ENCODE data around the gene RER1.
"Not testable (repeated sequence)": the region's sequence is repeated elsewhere in the genome, so short reads cannot be mapped to it uniquely, and the experiment has no call there.

RER1 gene

DNA sequence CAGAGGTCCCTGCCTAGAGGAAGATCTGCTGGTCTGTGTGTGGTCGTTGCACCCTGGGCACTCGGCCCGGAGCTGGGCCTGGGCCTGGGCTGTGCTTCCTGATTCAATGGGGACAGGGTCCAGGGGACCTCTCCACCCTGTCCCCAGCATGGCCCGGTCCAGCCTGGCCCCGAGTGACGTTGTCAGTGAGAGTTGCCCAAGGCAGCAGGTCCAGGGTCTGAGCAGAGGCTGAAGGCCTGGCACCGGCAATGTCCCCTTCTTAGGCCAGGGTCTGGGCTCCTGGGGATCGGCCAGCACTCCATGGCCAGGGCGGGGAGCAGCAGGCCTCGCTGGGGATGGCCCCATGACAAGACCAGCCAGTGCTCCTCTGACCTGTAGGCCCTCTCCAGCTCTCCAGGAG lies 36.3 kb downstream of the RER1 start:
- no peak for DNase-seq (ENCODE audit: low read depth, low spot score)

DNA sequence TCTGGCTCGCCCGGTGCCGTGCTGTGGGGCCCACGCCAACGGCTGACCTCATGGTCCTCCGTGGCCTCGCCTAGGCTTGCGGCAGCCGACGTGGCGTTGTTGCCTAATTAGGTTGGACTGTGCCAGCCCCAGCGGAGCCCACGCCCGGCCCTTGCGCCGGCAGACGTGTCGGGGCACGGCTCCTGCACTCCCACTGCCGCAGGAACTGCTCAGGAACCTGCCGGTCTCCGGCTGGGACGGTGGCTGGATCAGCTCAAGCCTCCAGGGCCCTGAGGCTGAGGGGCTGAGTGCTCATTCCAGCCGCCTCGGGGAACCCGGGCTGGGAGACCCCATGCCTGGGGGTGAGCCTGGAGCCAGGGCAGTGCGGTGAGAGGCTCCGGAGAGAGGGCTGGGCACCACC lies 36.8 kb downstream of the RER1 start:
- DNase-seq (ENCODE audit: low read depth, low spot score): no peak

DNA sequence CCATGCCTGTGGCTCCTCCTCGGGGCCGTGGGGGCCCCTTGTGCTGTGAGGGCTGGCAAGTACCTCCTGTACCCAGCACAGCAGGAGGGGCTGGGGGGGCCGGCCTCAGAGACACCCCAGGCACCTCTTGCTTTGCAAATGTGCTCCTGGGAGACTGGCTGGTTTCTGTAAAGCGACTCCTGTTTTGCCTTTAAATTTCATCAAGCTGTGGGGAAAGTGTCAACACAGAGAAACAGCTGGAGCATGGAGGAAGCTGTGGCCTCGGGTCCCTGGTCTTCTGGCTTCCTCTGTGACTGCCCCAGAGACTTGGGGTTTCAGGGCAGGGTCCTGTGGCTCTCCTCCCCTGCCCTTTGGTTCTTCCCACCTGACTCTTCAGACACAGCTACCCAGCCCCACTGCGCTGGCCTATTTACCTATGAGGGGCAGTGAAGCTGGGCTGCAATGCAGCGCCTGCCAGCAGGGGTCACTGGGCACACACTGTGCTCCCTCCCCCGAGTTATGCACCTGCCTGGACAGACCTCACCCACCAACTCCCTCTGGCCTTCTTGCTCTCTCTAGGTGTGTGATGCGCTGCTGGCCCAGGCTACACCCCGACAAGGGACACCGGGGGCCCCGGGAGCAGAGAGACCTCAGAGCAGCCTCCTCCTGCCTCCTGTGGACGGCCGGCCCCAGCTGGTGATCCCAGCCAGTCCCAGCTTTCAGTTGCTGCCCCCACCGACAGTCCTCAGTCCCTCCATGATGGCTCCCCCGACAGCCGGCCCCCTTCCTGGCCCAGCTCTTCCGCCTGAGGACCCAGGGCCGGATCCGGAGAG lies 38.3 kb downstream of the RER1 start:
- peak; percentile 79 for DNase-seq (ENCODE audit: low read depth, low spot score)

DNA sequence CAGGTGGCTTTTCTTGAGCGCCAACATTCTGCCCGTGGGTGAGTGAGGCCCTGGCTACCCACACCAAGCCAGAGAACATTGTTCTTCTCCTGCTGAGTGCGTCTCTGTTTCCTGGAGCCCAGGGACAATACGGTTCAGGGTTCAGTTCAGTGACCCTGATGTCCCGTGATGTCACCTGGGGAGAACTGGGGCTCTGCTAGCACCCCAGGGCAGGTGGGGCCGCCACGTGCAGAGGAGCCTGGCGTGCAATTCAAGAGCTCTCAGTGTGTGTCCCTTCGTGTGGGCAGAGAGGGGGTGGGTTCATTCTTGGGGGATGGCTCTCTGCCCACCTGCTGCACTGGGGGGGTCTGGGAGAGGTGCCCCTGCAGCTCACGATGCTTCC lies 38.9 kb downstream of the RER1 start:
- DNase-seq (ENCODE audit: low read depth, low spot score): no peak

DNA sequence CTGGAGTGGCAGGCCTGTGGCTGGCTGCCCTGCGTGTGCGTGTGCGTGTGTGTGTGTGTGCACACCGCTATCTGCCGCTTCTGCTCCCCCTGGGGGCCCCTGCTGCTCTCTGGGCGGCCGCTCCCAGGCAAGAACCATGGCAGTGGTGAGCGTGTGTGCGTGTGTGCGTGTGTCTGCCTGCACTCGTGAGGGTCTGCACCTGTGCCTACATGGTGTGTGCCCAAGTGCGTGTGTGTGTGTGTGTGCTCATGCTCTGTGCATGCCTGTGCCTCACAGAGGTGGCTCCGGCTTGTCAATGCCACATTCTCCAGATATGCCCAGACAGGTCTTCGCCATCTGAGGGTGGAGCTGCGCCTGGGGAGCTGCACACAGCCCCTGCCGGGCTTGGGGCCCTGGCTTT lies 39.5 kb downstream of the RER1 start:
- DNase-seq (ENCODE audit: low read depth, low spot score): no peak

DNA sequence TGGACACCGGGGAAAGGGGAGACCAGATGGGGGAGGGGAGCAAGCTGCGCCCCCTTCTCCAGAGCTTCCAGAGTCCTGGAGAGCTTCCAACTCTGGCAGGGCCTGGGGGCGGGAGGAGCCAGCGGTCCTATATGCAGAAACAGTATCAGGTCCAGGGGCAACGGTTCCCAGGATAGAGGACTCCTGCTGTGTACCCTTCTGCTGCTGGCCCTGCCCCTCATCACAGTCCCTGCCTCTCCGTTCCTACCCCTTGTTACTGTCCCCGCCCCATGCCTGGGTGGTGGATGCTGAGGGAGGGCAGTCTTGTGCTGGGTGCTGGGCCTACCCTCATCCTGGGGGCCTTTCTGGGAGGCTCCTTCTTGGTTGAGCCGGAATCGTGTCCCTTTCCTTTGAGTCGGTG lies 39.9 kb downstream of the RER1 start:
- DNase-seq (ENCODE audit: low read depth, low spot score): no peak

DNA sequence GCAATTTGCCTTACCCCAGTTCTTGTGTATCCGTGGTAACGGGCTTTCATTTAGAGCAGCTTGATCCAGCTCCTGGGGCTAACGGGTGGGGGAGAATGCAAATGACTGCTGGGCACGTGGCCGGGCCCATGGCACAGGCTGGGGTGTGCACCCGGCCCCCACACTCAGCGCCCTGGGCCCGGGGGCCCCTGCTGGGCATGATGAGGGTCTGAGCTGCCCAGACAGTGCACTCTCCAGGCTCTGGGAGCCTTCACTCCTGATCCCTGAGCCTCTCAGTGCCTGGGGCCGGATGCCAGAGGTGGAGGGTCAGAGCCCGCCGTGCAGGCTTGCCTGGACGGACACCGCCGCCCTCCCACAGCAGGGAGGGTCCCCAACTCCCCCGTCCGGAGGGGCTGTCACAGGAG lies 40.8 kb downstream of the RER1 start:
- no peak for DNase-seq (ENCODE audit: low read depth, low spot score)

DNA sequence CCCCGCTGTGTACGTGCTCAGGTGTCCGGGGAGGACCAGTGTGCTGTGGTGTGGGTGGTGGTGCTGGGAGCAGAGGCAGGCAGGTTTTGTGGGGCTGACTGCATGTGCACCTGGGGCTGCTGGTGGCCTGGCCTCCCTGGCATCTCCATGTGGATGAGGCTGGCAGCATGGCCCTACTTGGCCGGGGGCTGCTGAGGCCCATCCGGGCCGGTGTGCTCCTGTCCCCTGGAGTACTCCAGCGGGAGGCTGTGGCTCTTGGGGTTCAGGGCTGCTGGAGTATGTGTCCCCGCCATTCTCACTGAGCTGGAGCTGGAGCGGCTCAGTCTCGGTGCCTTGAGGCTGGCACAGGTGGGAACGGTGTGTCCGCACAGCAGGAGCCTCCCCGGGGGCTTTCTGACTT lies 41.6 kb downstream of the RER1 start:
- DNase-seq (ENCODE audit: low read depth, low spot score): no peak

DNA sequence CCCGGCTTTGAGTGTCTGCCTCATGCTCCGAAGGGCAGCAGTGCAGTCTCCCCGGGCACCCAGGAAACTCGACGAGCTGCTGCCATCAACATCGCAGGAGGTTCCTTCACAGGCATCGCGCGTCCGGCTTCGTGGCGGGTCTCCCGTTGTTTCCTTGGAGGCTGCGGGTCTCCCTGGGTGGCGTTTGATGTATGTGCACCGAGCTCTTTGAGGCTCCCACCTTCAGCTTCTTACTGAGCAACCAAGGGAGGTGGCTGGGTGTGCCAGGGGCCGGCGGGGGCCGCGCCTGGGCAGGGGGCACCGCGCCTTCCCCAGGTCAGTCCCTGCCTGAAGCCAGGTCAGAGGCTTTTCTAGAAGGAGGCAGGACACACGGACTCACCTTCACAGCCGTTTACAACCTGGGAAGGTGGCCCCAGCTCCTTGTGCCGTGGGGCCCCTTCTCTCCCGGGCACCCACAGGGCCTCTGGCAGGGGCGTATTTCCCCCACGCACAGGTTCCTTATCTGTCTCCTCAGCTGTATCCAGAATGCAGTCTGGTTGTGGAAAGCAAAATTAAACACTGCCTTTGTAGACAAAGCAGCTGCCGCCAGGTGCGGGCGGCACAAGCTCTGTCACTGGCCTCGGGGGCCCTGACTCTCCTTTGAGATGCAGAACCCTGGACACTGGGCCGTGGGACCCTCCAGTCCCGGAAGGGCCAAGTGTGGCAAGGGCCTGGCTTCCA lies 42.5 kb downstream of the RER1 start:
- DNase-seq (ENCODE audit: low read depth, low spot score): no peak

DNA sequence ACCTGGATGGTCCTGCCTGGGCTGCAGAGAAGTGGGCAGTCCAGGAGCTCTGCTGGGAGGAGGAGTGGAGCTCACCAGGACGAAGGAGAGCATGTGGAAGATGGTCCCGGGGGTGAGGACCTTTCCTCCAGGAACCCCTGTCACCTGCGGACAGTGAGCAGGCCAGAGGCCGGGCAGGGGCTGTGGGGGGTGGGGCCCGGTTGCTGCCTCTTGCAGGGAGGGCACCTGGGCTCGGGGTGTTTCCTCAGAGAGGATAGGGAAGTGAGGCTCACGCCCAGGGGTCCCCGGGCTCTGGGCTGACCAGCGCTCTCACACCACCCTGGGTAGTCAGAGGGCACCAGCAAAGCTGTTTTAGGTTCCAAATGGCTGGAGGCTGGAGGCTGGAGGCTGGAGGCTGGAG lies 43.5 kb downstream of the RER1 start:
- DNase-seq (ENCODE audit: low read depth, low spot score): no peak

DNA sequence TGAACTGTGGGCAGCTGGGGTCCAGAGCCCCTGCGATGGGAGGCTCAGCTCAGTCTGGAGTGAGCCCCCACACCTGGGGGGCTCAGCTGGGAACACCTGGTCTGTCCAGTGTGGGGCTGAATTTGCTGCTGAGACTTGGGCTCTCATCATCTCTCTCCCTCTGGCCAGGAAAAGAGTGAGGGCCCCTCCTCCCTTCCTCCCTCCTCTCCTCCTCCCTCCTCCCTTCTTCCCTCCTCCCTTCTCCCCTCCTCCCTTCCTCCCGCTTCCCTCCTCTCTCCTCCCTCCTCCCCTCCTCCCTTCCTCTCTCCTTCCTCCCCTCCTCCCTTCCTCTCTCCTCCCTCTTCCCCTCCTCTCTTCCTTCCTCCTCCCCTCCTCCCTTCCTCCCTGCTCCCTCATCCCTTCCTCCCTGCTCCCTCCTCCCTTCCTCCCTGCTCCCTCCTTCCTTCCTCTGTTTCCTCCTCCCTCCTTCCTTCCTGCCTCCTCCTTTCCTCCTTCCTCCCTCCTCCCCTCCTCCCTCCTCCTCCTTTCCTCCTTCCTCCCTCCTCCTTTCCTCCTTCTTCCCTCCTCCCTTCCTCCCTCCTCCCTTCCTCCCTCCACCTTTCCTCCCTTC lies 44.2 kb downstream of the RER1 start:
- no peak for DNase-seq (ENCODE audit: low read depth, low spot score)

DNA sequence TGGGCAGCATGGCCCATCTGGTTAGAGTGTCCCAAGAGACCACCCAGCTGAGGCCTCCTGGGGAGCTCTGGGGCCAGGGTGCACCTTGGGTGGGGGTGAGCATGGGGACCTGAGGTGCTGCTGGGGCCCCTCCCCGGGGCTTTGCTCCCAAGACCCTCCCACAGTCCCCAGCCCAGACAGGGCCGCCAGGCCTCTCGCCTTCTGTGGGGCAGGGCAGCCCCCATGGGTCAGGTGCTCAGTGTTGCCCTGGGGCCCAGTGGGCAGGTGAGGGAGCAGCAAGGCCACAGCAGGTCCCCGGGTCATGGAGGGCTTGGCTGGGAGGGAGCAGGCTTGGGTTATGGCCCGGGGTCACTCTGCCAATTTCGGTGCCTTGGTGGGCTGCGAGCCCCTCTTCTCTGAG lies 45.2 kb downstream of the RER1 start:
- DNase-seq (ENCODE audit: low read depth, low spot score): no peak

DNA sequence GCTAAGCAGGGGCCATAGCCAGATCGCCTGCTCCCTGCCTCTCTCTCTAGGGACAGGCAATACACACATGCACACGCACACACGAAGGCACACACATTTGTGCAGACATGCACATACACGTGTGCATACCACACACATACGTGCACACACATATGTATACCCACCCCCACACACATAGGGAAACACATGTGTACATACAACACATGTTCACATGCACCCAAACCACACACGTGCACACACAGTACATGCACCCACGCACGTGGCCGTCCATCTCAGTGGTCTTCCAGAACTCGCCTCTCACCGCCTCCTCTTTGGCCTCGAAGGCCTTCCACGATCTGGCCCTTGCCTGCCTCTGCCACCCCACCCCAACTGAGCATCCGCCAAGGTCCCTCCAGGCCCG lies 46.0 kb downstream of the RER1 start:
- no peak for DNase-seq (ENCODE audit: low read depth, low spot score)

DNA sequence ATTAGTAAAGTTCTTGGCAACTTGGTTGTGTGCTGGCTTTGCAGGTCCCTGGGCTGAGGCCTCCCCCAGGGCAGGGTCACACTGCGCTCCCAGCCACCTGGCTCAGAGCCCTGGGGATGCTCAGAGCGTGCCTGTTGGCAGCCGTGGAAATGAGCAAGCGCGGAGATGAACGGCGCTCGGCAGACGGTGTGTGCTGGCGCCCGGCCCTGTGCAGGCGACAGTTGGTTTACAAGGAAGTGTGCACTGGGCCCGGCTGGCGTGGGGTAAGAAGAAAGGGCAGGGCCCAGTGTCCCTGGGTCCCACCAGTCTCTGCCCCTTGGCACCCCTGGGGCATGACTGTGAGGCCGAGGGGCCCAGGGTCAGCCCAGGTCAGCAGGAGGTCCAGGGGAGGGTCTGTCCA lies 46.4 kb downstream of the RER1 start:
- DNase-seq (ENCODE audit: low read depth, low spot score): no peak

DNA sequence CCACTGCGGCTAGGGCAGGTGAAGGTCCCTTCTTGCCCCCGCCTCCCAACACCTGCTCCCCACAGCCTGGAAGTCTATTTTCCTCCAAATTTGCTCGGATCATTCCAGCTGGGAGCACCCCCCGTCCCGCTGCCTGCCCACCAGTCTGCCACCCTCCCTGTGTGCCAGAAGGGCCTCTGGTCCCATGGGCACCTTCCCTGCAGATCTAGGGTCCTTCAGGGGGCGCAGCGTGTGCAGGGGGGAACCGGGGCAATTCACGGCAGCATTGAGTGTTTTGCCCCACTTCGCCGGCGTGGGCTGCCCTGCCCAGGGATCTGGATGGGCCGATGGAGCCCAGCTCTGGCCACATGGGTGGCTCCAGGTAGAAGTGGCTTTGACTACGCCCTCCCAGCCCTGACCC lies 47.0 kb downstream of the RER1 start:
- DNase-seq (ENCODE audit: low read depth, low spot score): no peak

DNA sequence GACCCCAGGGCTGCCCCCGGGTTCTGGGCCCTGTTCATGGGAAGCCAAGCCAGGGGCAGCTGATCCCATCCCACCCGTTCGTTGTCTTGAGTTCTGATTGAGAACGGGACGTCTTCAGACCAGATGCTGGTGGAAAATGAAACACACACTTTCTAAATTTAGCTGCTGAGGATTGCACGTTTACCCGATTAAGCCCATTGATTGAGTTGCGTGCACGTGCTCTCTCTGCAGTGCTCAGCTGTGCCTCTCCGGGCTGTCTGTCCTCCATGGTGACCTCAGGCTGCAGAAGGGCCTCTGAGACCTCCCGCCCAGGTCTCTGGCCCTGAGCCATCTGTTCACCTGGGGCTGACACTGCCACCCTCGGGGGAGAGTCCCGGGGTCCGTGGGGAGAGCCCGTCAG lies 47.7 kb downstream of the RER1 start:
- no peak for DNase-seq (ENCODE audit: low read depth, low spot score)

DNA sequence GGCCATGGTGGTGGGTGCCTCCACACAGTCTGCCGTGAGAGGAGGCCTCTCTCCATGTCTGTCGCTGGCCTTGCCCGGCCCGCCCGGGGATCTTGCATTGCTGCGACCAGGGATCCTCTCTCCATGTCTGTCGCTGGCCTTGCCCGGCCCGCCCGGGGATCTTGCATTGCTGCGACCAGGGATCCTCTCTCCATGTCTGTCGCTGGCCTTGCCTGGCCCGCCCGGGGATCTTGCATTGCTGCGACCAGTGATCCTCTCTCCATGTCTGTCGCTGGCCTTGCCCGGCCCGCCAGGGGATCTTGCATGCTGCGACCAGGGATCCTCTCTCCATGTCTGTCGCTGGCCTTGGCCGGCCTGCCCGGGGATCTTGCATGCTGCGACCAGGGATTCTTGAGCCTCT lies 48.7 kb downstream of the RER1 start:
- not testable (repeated sequence) for DNase-seq (ENCODE audit: low read depth, low spot score)

DNA sequence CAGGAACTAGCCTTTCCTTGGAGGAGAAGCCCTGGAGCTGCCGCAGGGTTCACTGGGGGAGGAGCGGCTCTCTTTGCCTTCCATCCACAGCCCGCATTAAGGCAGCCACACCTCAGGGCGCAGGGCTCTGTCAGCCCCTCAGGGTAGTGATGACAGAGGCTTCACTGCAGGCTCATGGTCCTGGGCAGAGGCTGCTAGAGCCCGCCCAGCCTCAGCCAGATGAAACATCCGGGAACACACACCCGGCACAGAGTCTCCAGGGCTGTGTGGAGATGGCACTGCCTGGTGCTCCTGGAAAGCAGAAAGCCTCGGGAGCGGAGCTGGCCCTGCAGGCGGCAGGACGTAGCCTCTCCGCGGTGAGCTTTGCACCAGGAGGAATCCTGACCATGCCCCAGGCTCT lies 50.1 kb downstream of the RER1 start:
- DNase-seq (ENCODE audit: low read depth, low spot score): peak; percentile 45

DNA sequence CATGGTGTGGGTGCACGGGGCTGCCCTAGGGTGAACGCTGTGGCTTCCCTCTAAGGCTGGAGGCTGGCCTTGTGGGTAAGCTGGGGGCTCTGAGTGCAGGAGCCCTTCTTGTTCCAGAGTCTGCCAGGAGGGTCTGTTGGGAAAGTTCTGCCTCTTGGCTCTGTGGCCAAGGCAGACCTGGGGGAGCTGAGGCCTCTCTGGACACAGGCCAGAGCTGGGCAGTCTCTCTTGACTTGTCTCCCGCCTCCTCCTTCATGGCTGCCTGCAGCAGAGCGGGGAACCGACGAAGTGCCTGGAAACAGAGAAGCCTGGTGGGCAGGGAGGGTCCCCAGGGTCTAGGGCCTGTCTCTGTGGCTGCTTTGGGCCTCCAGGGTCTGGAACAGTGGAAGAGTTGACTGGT lies 51.0 kb downstream of the RER1 start:
- no peak for DNase-seq (ENCODE audit: low read depth, low spot score)

DNA sequence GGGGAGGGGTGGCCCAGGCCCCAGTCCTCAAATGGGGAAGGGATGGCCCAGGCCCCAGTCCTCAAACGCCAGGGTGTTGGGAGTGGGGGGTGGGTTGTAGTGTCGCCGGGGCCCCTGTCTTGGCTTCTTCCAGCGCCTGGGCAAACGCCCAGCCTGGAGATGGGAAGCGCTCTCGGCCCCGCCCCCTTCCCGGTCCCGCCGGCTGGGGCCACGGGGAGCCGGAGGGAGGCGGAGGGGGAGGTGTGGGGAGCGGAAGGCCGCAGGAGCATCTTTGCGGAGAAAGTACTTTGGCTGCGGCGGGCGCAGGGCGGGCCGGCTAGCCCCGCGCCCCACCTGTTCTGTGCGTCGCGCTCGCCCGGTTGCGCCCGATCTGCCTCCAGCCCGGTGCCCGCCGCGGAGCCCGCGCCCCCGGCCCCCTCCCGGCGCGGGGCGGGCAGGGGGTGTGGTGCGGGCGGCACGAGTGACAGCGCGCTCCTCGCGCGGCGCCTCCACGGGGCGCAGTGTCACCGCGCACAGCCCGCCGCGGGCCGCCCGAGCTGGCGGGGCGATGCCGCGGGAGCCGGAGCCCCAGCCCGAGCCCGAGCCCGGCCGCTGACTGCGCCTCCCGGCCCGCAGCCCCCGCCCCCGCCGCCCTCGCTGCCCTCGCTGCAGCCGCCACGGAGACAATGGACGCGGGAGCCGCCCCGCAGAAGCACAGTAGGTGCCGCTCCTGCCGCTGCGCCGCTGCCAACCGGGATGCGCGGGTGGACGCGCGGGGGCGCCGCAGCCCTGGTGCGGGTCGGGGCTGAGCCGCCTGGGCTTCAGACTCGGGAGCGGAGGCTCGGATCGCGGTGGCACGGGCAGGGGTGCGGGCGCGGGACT lies 51.9 kb downstream of the RER1 start:
- DNase-seq (ENCODE audit: low read depth, low spot score): no peak

DNA sequence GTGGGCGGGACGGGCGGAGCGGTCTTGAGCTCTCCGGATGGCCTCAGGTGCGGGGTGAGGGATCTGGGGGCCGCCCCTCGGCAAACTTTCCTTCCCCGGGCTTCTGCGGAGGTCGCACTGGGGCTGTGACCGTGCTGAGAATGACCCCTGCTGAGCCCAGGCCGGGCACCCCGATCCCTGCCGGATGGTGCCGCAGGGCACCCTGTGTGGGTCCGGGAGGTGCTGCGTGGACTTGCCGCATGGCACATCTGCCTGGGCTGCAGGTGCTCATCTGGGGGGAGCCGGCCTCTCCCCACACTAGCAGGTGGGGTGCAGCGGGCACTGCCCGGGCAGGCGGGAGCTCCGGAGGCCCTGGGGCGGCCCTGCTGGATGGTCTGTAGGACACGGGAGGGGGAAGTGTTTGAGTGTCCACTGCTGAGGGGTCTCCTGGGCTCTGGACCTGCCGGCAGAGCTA lies 52.5 kb downstream of the RER1 start:
- no peak for DNase-seq (ENCODE audit: low read depth, low spot score)
